ENCODE measurements around the gene CHD3. TPM values are rescaled to one million over a fixed set of nuclear protein-coding genes. Genes with fewer than 3 reads are reported as not detected.

Gene CHD3
- total RNA-seq, 1 experiment from 2014 or later: 84.6 TPM

GRCh38 chr17:7887482-7888183, 956 bp upstream of the CHD3 start:
- CTCF ChIA-PET: no interaction called here
- intact Hi-C loops (cut with micrococcal nuclease; ENCODE audit: unreplicated experiment) (no loop called here), in situ Hi-C loops (cut with HindIII; ENCODE audit: low pct_unique_long_range_greater_than_20kb, low sequenced_read_pairs) (no loop called here)
- TF ChIP-seq POLR2AphosphoS5 (IDR thresholded peaks at IDR 0.05; ENCODE audit: low read depth, low read length): 0 out of 2 replicates have a peak, but pooled peaks have one; percentile 52
- no peak for TF ChIP-seq CTCF (IDR thresholded peaks at IDR 0.05)
- no peak for TF ChIP-seq SIN3A (IDR thresholded peaks at IDR 0.05; ENCODE audit: borderline replicate concordance, insufficient read depth, low read depth, low read length)
- TF ChIP-seq TCF7L2 (IDR thresholded peaks at IDR 0.05; ENCODE audit: low read depth, low read length): no peak
- Histone ChIP-seq H3K27ac (ENCODE audit: low read length) (peak overlapping the region; percentile 96), H3K36me3 (ENCODE audit: control insufficient read depth, insufficient read depth, low read length) (no peaks in the 10 kb centered on the region; the same call in 1 of the 2 replicates), H3K4me3 (ENCODE audit: low read depth in 2 of 2, low read length in 2 of 2) (peak overlapping the region; percentile 63 to 77), H3K4me1 (ENCODE audit: control insufficient read depth, insufficient read depth, low read length) (peaks cover 34% of the 10 kb centered on the region), H3K27me3 (ENCODE audit: control insufficient read depth, insufficient read depth, low read length) (no peaks in the 10 kb centered on the region), H3K9me3 (ENCODE audit: control insufficient read depth, insufficient read depth, low read depth, low read length) (no peaks in the 10 kb centered on the region)
- DNase-seq (ENCODE audit: low read depth, low spot score): peak; percentile 88
- POLR2A ChIA-PET: no interaction called here
- BruUV-seq (replicated peaks): no TSS peak
- ATAC-seq: peak; percentile 89

GRCh38 chr17:7889166-7889955, 772 bp downstream of the CHD3 start:
- no peaks in the 10 kb centered on the region for H3K9me3 ChIP-seq (ENCODE audit: control insufficient read depth, insufficient read depth, low read depth, low read length)
- DNase-seq (ENCODE audit: low read depth, low spot score) (no peak), ATAC-seq (peak; percentile 52)
- peaks cover 19% of the 10 kb centered on the region for H3K4me1 ChIP-seq (ENCODE audit: control insufficient read depth, insufficient read depth, low read length)
- no peak for TF ChIP-seq SIN3A (IDR thresholded peaks at IDR 0.05; ENCODE audit: borderline replicate concordance, insufficient read depth, low read depth, low read length)
- peak; percentile 42; the same call in 1 of the 2 replicates for TF ChIP-seq TCF7L2 (IDR thresholded peaks at IDR 0.05; ENCODE audit: low read depth, low read length)
- no peak for TF ChIP-seq REST (IDR thresholded peaks at IDR 0.05; ENCODE audit: insufficient read depth in 1 of 2, low read depth in 2 of 2, low read length in 1 of 2)
- no peak; the same call in 1 of the 2 replicates for TF ChIP-seq CTCF (IDR thresholded peaks at IDR 0.05)
- TF ChIP-seq POLR2AphosphoS5 (IDR thresholded peaks at IDR 0.05; ENCODE audit: low read depth, low read length): no peak; the same call in 1 of the 2 replicates
- intact Hi-C loops (cut with micrococcal nuclease; ENCODE audit: unreplicated experiment) (no loop called here), in situ Hi-C loops (cut with HindIII; ENCODE audit: low pct_unique_long_range_greater_than_20kb, low sequenced_read_pairs) (no loop called here)
- peak overlapping the region; percentile 11 to 77; a peak in 2 of 4 replicates for H3K4me3 ChIP-seq (ENCODE audit: low read depth in 2 of 2, low read length in 2 of 2)
- peak overlapping the region; percentile 86 for H3K27ac ChIP-seq (ENCODE audit: low read length)
- peaks cover 6% of the 10 kb centered on the region for H3K36me3 ChIP-seq (ENCODE audit: control insufficient read depth, insufficient read depth, low read length)
- no peaks in the 10 kb centered on the region for H3K27me3 ChIP-seq (ENCODE audit: control insufficient read depth, insufficient read depth, low read length)
- BruUV-seq (replicated peaks): no TSS peak
- CTCF ChIA-PET: interaction anchor here (0.6 kb wide), 1 partner anchor 93 kb away, joined by 4 read pairs; no protein-coding TSS in a partner anchor
- POLR2A ChIA-PET: no interaction called here
